Measurements from ENCODE around the gene TACC2. TPM values are rescaled to one million over a fixed set of nuclear protein-coding genes. Genes with fewer than 3 reads are reported as not detected.
"Not testable (repeated sequence)": the region's sequence is repeated elsewhere in the genome, so short reads cannot be mapped to it uniquely, and the experiment has no call there.

Gene TACC2
- total RNA-seq, 1 donor from 2014 or later, result 76.4 TPM

DNA sequence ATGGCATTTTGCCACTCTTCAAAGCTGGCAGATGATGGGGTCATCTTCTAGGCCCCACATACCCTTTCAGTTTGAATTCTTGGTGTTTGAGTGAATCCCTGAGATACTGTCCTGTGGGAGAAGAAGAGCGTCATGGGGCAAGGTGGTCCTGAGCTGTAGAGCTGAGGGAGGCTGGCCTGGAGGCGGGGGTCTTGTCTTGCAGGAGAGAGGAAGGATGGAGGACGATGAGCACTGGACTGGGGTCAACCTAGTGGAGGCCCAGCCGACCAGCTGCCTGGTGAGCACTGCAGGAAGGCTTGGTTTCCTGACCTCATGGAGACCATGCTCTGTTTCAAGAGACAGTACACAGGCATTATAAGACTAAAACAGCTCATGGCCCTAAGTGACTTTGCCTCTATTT, 114.6 kb downstream of the TACC2 start:
- intact Hi-C loops (cut with DNase I), result no loop called here
- TF ChIP-seq, protein P1, sequence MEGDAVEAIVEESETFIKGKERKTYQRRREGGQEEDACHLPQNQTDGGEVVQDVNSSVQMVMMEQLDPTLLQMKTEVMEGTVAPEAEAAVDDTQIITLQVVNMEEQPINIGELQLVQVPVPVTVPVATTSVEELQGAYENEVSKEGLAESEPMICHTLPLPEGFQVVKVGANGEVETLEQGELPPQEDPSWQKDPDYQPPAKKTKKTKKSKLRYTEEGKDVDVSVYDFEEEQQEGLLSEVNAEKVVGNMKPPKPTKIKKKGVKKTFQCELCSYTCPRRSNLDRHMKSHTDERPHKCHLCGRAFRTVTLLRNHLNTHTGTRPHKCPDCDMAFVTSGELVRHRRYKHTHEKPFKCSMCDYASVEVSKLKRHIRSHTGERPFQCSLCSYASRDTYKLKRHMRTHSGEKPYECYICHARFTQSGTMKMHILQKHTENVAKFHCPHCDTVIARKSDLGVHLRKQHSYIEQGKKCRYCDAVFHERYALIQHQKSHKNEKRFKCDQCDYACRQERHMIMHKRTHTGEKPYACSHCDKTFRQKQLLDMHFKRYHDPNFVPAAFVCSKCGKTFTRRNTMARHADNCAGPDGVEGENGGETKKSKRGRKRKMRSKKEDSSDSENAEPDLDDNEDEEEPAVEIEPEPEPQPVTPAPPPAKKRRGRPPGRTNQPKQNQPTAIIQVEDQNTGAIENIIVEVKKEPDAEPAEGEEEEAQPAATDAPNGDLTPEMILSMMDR (IDR thresholded peaks at IDR 0.05), result no peak
- TF ChIP-seq POLR2AphosphoS5 (IDR thresholded peaks at IDR 0.05; ENCODE audit: insufficient read depth in 1 of 2, low read depth in 1 of 2) (no peak), POLR2A (IDR thresholded peaks at IDR 0.05) (no peak)
- DNase-seq (ENCODE audit: extremely low spot score in 2 of 2), result no peak
- Histone ChIP-seq H3K27ac (no peak overlapping the region), H3K4me3 (no peak overlapping the region), H3K9me3 (no peaks in the 10 kb centered on the region), H3K27me3 (no peaks in the 10 kb centered on the region), H3K4me1 (peaks cover 6% of the 10 kb centered on the region), H3K36me3 (no peaks in the 10 kb centered on the region)

DNA sequence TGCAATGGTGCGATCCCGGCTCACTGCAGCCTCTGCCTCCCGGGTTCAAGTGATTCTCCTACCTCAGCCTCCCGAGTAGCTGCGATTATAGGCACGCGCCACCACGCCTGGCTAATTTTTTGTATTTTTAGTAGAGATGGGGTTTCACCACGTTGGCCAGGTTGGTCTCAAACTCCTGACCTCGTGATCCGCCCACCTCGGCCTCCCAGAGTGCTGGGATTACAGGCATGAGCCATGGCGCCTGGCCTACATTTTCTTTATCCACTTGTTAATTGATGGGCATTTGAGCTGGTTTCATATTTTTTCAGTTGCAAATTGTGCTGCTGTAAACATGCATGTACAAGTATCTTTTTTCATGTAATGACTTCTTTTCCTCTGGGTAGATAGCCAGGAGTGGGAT, 119.8 kb downstream of the TACC2 start:
- DNase-seq (ENCODE audit: extremely low spot score in 2 of 2), result not testable (repeated sequence)

DNA sequence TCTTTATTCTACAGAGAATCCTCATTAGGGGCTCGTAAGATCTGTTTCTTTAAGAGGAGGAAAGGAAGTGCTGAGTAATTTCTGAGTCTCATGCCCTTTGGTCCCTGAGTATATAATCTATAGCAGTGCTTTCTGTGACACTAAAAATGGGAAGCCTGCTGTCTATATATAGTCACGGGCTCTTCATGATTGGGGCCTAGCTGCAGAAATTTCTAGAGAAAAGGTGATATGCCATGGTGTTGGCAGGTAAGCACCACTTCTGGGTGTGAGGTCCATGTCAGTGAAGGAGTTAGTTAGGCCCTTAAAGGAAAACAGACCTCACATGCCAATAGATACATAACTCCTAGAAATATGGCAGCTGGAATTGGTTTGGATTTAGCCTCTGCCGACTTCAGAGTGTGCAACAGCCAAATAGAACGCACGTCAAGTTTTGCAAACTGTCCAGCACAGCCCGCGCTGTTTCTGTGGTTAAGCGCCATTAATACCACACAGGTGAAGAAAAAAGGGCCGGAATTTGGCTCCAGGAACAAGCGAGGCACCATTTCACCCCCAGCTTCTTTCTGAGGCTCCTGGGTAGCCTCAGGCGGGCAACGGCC, 123.2 kb downstream of the TACC2 start:
- no peaks in the 10 kb centered on the region for H3K27me3 ChIP-seq
- peak overlapping the region; percentile 96 for H3K27ac ChIP-seq
- no peaks in the 10 kb centered on the region for H3K36me3 ChIP-seq
- TF ChIP-seq POLR2A (IDR thresholded peaks at IDR 0.05) (no peak), POLR2AphosphoS5 (IDR thresholded peaks at IDR 0.05; ENCODE audit: insufficient read depth in 1 of 2, low read depth in 1 of 2) (no peak)
- TF ChIP-seq, protein P1 (IDR thresholded peaks at IDR 0.05), result no peak
- peaks cover 42% of the 10 kb centered on the region for H3K4me1 ChIP-seq
- intact Hi-C loops (cut with DNase I), result loop anchor here (2.0 to 5.0 kb wide), 2 partner anchors 61 to 185 kb away; partner anchors contain the start of gene ATE1
- H3K9me3 ChIP-seq, result no peaks in the 10 kb centered on the region
- DNase-seq (ENCODE audit: extremely low spot score in 2 of 2), result no peak
- H3K4me3 ChIP-seq, result peak overlapping the region; percentile 62 to 71

More for the DNA sequence above, 119.8 kb downstream of the TACC2 start:
- H3K27me3 ChIP-seq; H3K9me3 ChIP-seq; H3K4me3 ChIP-seq; intact Hi-C loops (cut with DNase I); H3K27ac ChIP-seq; H3K36me3 ChIP-seq: not testable (repeated sequence)
- peaks cover 13% of the 10 kb centered on the region for H3K4me1 ChIP-seq

DNA sequence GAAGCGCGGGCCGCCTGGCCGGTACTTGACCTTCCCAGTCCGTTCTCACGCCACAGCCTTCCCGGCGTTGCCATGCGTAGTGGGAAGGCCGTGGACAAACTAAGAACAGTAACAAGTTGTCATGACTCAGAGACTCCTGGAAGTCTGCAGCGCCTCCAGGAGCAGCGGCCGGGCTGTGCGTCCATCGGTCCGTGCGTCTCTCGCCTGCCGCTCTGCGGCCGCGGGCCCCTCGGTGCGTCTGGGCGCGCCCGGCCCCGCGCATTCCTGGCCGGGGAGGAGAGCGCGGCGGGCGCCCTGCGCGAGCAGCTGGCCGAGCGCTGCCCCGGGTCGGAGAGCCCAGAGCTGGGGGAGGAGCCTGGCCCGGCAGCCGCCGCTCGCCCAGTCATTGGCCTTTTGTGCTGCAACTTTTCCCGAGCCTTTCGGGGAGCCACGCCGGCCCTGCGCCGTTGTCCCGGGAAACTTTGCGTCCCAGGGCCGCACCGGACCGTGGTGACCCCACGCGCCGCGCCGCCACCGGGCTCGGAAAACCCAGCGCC, 123.7 kb downstream of the TACC2 start:
- peak overlapping the region; percentile 62 to 71 for H3K4me3 ChIP-seq
- H3K9me3 ChIP-seq, result no peaks in the 10 kb centered on the region
- no peaks in the 10 kb centered on the region for H3K27me3 ChIP-seq
- H3K36me3 ChIP-seq, result no peaks in the 10 kb centered on the region
- intact Hi-C loops (cut with DNase I), result loop anchor here (2.0 to 5.0 kb wide), 2 partner anchors 62 to 185 kb away; partner anchors contain the start of gene ATE1
- H3K4me1 ChIP-seq, result peaks cover 42% of the 10 kb centered on the region
- TF ChIP-seq POLR2A (IDR thresholded peaks at IDR 0.05) (peak in 1 of 2 donors; percentile 53), POLR2AphosphoS5 (IDR thresholded peaks at IDR 0.05; ENCODE audit: insufficient read depth in 1 of 2, low read depth in 1 of 2) (no peak)
- TF ChIP-seq, protein P1 (IDR thresholded peaks at IDR 0.05), result peak in 1 of 3 experiments; percentile 26
- DNase-seq (ENCODE audit: extremely low spot score in 2 of 2), result peak in 1 of 2 donors; percentile 97
- H3K27ac ChIP-seq, result peak overlapping the region; percentile 96

DNA sequence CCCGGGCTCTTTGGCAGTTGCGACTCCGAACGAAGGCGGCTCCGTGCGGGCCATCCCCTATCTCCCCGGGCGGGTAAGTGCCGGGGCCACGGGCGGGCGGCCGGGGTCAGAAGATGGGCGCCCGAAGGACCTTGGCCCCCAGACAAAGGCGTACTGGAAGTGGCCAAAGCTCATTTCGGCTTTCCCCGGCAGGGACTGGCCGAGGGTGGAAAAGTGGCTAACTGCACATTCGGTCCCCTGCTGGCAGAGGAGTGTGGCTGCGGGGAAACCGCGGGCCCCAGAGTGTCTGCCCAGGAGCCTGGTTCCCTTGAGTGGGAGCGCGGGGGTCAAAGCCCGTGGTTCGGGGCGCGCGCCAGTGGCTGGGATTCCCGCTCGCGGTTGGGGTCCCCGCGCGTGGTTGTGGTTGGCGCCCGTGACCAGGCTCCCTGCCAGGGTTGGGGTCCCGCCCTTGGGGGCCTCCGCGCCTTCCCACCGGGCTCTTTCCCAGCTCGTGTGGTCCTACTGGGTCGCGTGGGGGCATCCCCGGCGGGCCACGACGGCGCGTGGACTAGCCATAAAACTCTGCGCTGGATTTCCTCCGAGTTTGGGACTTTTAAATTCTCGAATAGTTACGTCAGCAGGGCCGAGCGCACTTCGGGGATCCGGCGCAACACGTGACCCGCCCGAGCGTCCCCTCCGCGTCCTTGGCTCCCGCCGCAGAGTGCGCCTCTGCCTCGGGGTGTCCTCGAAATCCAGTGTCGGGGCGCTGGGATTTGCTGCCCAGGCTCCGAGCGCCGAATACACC, 124.4 kb downstream of the TACC2 start:
- no peak for DNase-seq (ENCODE audit: extremely low spot score in 2 of 2)
- Histone ChIP-seq H3K36me3 (no peaks in the 10 kb centered on the region), H3K4me3 (peak overlapping the region; percentile 62 to 71), H3K27me3 (no peaks in the 10 kb centered on the region), H3K27ac (peak overlapping the region; percentile 96), H3K9me3 (no peaks in the 10 kb centered on the region), H3K4me1 (peaks cover 42% of the 10 kb centered on the region)
- intact Hi-C loops (cut with DNase I), result loop anchor here (2.0 to 5.0 kb wide), 2 partner anchors 63 to 186 kb away; partner anchors contain the start of gene ATE1
- TF ChIP-seq, protein P1 (IDR thresholded peaks at IDR 0.05), result no peak
- TF ChIP-seq POLR2A (IDR thresholded peaks at IDR 0.05) (peak in 1 of 2 donors; percentile 86), POLR2AphosphoS5 (IDR thresholded peaks at IDR 0.05; ENCODE audit: insufficient read depth in 1 of 2, low read depth in 1 of 2) (peak; percentile 76 to 96)

Data from vagina (tissue), 2 donors.